Esophagus squamous epithelium (tissue), 5 donors: ENCODE measurements around the gene RPS6KA1. TPM values are rescaled to one million over a fixed set of nuclear protein-coding genes. Genes with fewer than 3 reads are reported as not detected.

Source experiments
- DNase-seq: peaks from one replicate; lab custom pipeline; 2025; lab: John Stamatoyannopoulos, UW
- H3K27ac ChIP-seq, 4 donors: fragments of 200-600 bp; sonication (generic); one replicate each; pipeline ENCODE4 v1.5.1; 2016 to 2019; ENCODE audit warnings: mild to moderate bottlenecking in 1 of 4
- H3K27me3 ChIP-seq, 4 donors: fragments of 200-600 bp; sonication (generic); 1 replicate in 3 of 4; 2 replicates in 1 of 4; pipeline versions ENCODE4 v1.5.1 to v1.6.0; 2017 to 2021; ENCODE audit warnings: antibody characterized with exemption in 1 of 4
- H3K36me3 ChIP-seq, 3 donors: fragments of 200-600 bp; sonication (generic); one replicate each; pipeline ENCODE4 v1.5.1; 2016 to 2019
- H3K4me1 ChIP-seq, 3 donors: fragments of 200-600 bp; sonication (generic); one replicate each; pipeline ENCODE4 v1.5.1; 2017 to 2019
- H3K4me3 ChIP-seq, 4 donors: fragments of 200-600 bp; sonication (generic); 1 replicate in 3 of 4; 2 replicates in 1 of 4; pipeline ENCODE4 v1.5.1; 2016 to 2019; ENCODE audit warnings: mild to moderate bottlenecking in 2 of 4, moderate library complexity in 1 of 4
- H3K9me3 ChIP-seq, 3 donors: fragments of 200-600 bp; sonication (generic); one replicate each; pipeline ENCODE4 v1.5.1; 2016 to 2019
- POLR2A ChIP-seq, 4 donors: fragments of 450-650 bp; IDR thresholded peaks; one replicate each; pipeline ENCODE4 v1.6.1; 2017; ENCODE audit warnings: antibody characterized with exemption in 4 of 4, mild to moderate bottlenecking in 4 of 4, moderate library complexity in 3 of 4
- WGBS, 2 donors: methylation state at CpG; one replicate each; pipeline ENCODE4 v1.1.5; 2018; 5-methylcytosine and 5-hydroxymethylcytosine counted together
- intact Hi-C: fragments of 100-400 bp; cut with DNase I; formaldehyde crosslinking; loops from one replicate; pipeline ENCODE4 v1.15.0; 2022
- total RNA-seq, 4 donors: library from RNA; depleted of rRNA; stranded (reverse); fragments of >200 nt; gene quantifications; one replicate each; pipeline ENCODE4 v1.1.0, GENCODE V29; 2016
- TF ChIP-seq, protein P1 (sequence below), 6 experiments: fragments of 450-650 bp in 4 of 6; fragments of 200-600 bp in 2 of 6; sonication (generic) in 2 of 6; IDR thresholded peaks; one replicate each; pipeline ENCODE4 v1.5.1; 2016 to 2019; ENCODE audit warnings: antibody characterized with exemption in 6 of 6, mild to moderate bottlenecking in 4 of 6, moderate library complexity in 4 of 6
- donor health status: DM: yes; HTN: yes; CAD: no.

The RPS6KA1 gene
- total RNA-seq, 4 donors from 2014 or later = 24.0 to 49.7 (median 37.7) TPM

DNA sequence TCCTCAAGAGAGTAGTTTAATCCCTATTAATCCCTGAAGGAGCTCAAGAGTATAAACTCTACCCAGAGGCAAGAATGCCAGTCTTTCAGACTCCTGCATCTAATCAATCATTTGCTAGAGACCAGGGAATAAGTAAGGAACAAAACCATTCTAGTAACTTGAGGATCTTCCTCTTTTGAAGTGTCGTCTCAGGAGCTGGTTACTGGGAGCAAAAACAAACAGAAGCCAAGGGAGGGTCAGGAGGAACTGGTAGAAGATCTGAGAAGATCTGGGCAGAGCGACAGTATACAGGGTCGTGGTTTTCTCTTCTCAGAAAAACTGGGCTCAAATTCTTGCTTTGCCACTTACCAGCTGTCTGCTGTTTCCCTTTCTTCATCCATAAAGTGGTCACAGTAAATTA lies 69.3 kb downstream of the RPS6KA1 start:
- 13 to 20% methylated on average over 3 of the region's 3 CpGs for WGBS, 2 donors
- no peaks in the 10 kb centered on the region for H3K9me3 ChIP-seq
- intact Hi-C loops = no loop called here
- no peak for DNase-seq
- no peak overlapping the region for H3K27ac ChIP-seq
- no peaks in the 10 kb centered on the region for H3K36me3 ChIP-seq
- TF ChIP-seq, protein P1, sequence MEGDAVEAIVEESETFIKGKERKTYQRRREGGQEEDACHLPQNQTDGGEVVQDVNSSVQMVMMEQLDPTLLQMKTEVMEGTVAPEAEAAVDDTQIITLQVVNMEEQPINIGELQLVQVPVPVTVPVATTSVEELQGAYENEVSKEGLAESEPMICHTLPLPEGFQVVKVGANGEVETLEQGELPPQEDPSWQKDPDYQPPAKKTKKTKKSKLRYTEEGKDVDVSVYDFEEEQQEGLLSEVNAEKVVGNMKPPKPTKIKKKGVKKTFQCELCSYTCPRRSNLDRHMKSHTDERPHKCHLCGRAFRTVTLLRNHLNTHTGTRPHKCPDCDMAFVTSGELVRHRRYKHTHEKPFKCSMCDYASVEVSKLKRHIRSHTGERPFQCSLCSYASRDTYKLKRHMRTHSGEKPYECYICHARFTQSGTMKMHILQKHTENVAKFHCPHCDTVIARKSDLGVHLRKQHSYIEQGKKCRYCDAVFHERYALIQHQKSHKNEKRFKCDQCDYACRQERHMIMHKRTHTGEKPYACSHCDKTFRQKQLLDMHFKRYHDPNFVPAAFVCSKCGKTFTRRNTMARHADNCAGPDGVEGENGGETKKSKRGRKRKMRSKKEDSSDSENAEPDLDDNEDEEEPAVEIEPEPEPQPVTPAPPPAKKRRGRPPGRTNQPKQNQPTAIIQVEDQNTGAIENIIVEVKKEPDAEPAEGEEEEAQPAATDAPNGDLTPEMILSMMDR (IDR thresholded peaks at IDR 0.05) = no peak
- no peak for TF ChIP-seq POLR2A (IDR thresholded peaks at IDR 0.05)
- no peak overlapping the region for H3K4me3 ChIP-seq
- peaks cover 0 to 20% (median 4%) of the 10 kb centered on the region in 3 donors for H3K4me1 ChIP-seq
- peaks cover 0 to 33% (median 0%) of the 10 kb centered on the region in 4 donors for H3K27me3 ChIP-seq

DNA sequence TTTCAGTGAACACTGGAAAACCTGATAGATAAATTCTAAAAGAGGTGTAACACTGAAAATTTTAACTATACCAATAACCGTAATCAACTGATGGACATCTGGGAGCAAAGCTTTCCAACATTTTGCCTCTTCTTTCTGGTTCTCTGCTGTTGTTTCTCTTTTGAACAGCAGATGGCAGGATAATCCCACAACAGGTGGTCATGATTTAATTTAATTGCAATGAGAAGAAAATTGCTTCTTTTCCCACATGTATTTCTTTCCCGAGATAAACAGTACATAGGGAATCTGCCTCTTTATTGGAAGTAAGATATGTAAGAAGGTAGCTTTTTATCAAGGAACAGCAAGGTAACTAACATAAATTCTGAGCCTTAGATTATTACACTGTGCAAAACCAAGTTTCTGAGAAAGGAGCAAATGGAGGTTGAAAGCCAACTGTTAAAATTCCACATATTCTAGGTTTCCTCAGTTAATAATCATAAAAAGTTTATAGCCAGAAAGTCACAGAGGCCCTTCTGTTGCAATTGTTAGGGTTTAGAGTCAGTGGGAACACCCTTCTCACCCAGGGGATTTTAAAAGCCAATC lies 72.9 kb downstream of the RPS6KA1 start:
- H3K27me3 ChIP-seq = peaks cover 0 to 28% (median 0%) of the 10 kb centered on the region in 4 donors
- H3K4me1 ChIP-seq = peaks cover 0 to 19% (median 4%) of the 10 kb centered on the region in 3 donors
- H3K9me3 ChIP-seq = no peaks in the 10 kb centered on the region
- no peak for DNase-seq
- 0 to 3% methylated on average over 2 of the region's 2 CpGs for WGBS, 2 donors
- H3K36me3 ChIP-seq = no peaks in the 10 kb centered on the region
- H3K4me3 ChIP-seq = no peak overlapping the region
- no peak overlapping the region for H3K27ac ChIP-seq
- intact Hi-C loops = loop anchor here (2.0 kb wide), 1 partner anchor 186 kb away; no protein-coding TSS in a partner anchor
- TF ChIP-seq, protein P1 (IDR thresholded peaks at IDR 0.05) = peak; percentile 76 to 94 (median 88)
- no peak for TF ChIP-seq POLR2A (IDR thresholded peaks at IDR 0.05)

DNA sequence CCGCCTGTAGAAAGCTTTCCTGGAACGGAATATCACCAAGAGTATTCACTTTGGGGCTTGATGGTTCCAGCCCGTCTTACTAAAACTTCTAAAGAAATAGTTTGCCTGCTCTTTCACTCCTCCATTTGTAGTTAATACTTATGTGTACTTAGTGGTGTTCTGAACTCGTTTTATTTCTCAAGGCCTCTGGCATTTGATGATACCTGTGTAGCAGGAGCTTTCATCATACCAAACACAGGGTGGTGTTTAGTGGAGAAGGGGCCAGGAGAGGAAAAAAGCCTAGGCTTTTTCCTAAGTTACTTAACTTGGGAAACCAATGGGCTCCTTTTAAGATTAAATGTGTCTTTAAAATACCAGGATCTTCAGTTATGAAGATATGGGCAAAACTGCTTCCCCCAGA lies 74.3 kb downstream of the RPS6KA1 start:
- Histone ChIP-seq H3K27ac (no peak overlapping the region), H3K4me3 (no peak overlapping the region), H3K27me3 (peaks cover 0 to 23% (median 0%) of the 10 kb centered on the region in 4 donors), H3K4me1 (peaks cover 0 to 5% (median under 1%) of the 10 kb centered on the region in 3 donors), H3K9me3 (no peaks in the 10 kb centered on the region), H3K36me3 (no peaks in the 10 kb centered on the region)
- no peak for TF ChIP-seq POLR2A (IDR thresholded peaks at IDR 0.05)
- TF ChIP-seq, protein P1 (IDR thresholded peaks at IDR 0.05) = no peak
- intact Hi-C loops = loop anchor here (2.0 kb wide), 1 partner anchor 185 kb away; no protein-coding TSS in a partner anchor
- WGBS, 2 donors = 78 to 81% methylated on average over 4 of the region's 4 CpGs
- no peak for DNase-seq

DNA sequence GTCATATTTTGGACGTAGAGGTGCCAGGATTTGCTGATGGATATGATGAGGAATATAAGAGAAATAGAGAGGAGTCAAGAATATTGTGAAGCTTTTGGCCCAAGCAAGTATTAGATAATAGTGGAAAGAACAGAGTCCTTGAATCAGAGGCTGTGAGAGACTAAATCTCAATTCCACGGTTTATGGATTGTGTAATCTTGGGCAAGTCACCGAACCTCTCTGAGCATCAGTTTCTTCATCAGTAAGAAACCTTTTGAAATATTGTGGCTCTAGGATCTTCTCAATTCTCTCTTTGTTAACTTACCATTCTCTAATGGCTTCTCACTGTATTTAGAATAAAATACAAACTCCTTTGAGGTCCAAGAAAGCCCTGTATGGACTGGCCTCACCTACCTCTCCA lies 77.6 kb downstream of the RPS6KA1 start:
- Histone ChIP-seq H3K36me3 (no peaks in the 10 kb centered on the region), H3K27ac (no peak overlapping the region), H3K4me3 (no peak overlapping the region), H3K9me3 (no peaks in the 10 kb centered on the region), H3K27me3 (peaks cover 0 to 3% (median 0%) of the 10 kb centered on the region in 4 donors), H3K4me1 (no peaks in the 10 kb centered on the region)
- 62 to 64% methylated on average over 3 of the region's 3 CpGs for WGBS, 2 donors
- no peak for DNase-seq
- intact Hi-C loops = no loop called here
- TF ChIP-seq, protein P1 (IDR thresholded peaks at IDR 0.05) = no peak
- no peak for TF ChIP-seq POLR2A (IDR thresholded peaks at IDR 0.05)

DNA sequence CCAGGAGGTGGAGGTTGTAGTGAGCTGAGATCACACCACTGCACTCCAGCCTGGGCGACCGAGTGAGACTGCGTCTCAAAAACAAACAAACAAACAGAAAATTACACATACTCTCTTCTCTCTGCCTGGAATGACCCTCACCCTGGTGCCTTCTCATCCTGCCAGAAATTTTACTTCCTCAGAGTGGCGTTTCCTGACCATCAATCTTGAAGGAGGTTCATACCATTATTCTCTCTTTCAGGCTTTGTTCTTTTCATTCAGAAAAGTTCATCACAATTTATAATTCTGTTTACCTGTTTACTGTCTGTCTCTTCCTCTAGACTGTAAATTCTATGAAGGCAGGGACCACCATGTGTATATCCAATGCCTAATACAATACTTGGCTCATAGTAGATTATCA lies 79.3 kb downstream of the RPS6KA1 start:
- TF ChIP-seq, protein P1 (IDR thresholded peaks at IDR 0.05) = no peak
- TF ChIP-seq POLR2A (IDR thresholded peaks at IDR 0.05) = no peak
- Histone ChIP-seq H3K4me1 (no peaks in the 10 kb centered on the region), H3K27ac (no peak overlapping the region), H3K36me3 (no peaks in the 10 kb centered on the region), H3K9me3 (no peaks in the 10 kb centered on the region), H3K4me3 (no peak overlapping the region), H3K27me3 (peaks cover 0 to 3% (median 0%) of the 10 kb centered on the region in 4 donors)
- no peak for DNase-seq
- intact Hi-C loops = no loop called here
- 51 to 63% methylated on average over 4 of the region's 4 CpGs for WGBS, 2 donors
